Mesenchymal stem cell (in vitro differentiated cells and primary cell): ENCODE data around the gene HSDL1.
A peak's percentile ranks its signal among the peaks of the same experiment; 100 is the strongest.
"Not testable (repeated sequence)": the region's sequence is repeated elsewhere in the genome, so short reads cannot be mapped to it uniquely, and the experiment has no call there.

ENCODE experiments used
- DNase-seq: peaks from one replicate; pipeline ENCODE4 v3.0.0-alpha.2; 2013
- H2AFZ ChIP-seq: one replicate; pipeline ENCODE4 v1.6.1; 2013; ENCODE audit warnings: low read depth, mild to moderate bottlenecking, control low read depth, inconsistent platforms, low read length, moderate library complexity
- H2AK5ac ChIP-seq: 2 replicates; pipeline ENCODE4 v1.6.1; 2013; ENCODE audit warnings: low read length, moderate library complexity, mild to moderate bottlenecking, inconsistent platforms; ENCODE audit not compliant: severe bottlenecking
- H2BK120ac ChIP-seq: one replicate; pipeline ENCODE4 v1.6.1; 2013; ENCODE audit warnings: low read depth, mild to moderate bottlenecking, inconsistent platforms, low read length, moderate library complexity
- H2BK12ac ChIP-seq, 2 experiments: one replicate each; pipeline ENCODE4 v1.6.1; 2013; ENCODE audit warnings: inconsistent platforms in 2 of 2, low read length in 2 of 2, mild to moderate bottlenecking in 2 of 2, moderate library complexity in 2 of 2, control low read depth in 1 of 2
- H2BK15ac ChIP-seq: one replicate; pipeline ENCODE4 v1.6.1; 2013; ENCODE audit warnings: mild to moderate bottlenecking, low read depth, inconsistent platforms; ENCODE audit not compliant: poor library complexity, severe bottlenecking
- H2BK5ac ChIP-seq: 2 replicates; pipeline ENCODE4 v1.6.1; 2013; ENCODE audit warnings: low read depth, mild to moderate bottlenecking, low read length, control low read depth, inconsistent platforms; ENCODE audit not compliant: poor library complexity, severe bottlenecking
- H3K14ac ChIP-seq, 2 experiments: one replicate each; pipeline ENCODE4 v1.6.1; 2013; ENCODE audit warnings: inconsistent platforms in 2 of 2, low read length in 2 of 2, control low read depth in 1 of 2, mild to moderate bottlenecking in 1 of 2, moderate library complexity in 1 of 2
- H3K18ac ChIP-seq, 2 experiments: one replicate each; pipeline ENCODE4 v1.6.1; 2013; ENCODE audit warnings: inconsistent platforms in 2 of 2, low read length in 2 of 2, control low read depth in 1 of 2, low read depth in 1 of 2, mild to moderate bottlenecking in 1 of 2
- H3K23ac ChIP-seq, 2 experiments: one replicate each; pipeline ENCODE4 v1.6.1; 2013; ENCODE audit warnings: inconsistent platforms in 2 of 2, low read length in 2 of 2, mild to moderate bottlenecking in 2 of 2, moderate library complexity in 2 of 2, control low read depth in 1 of 2
- H3K27ac ChIP-seq: 2 replicates; pipeline ENCODE4 v1.5.1; 2013; ENCODE audit warnings: mild to moderate bottlenecking, moderate library complexity, low read length, control low read depth, inconsistent platforms; ENCODE audit not compliant: poor library complexity, severe bottlenecking
- H3K27me3 ChIP-seq, 2 experiments: 2 replicates each; pipeline versions ENCODE4 v1.6.1 to v1.7.0; 2013; ENCODE audit warnings: low read length in 2 of 2, mild to moderate bottlenecking in 2 of 2, moderate library complexity in 2 of 2, control low read depth in 1 of 2, inconsistent platforms in 1 of 2; ENCODE audit not compliant: control insufficient read depth in 1 of 2, insufficient read depth in 1 of 2
- H3K36me3 ChIP-seq, 2 experiments: 2 replicates each; pipeline versions ENCODE4 v1.6.1 to v1.7.0; 2013; ENCODE audit warnings: low read length in 2 of 2, control low read depth in 1 of 2, inconsistent platforms in 1 of 2, low read depth in 1 of 2, mild to moderate bottlenecking in 1 of 2; ENCODE audit not compliant: insufficient read depth in 2 of 2, control insufficient read depth in 1 of 2
- H3K4ac ChIP-seq, 2 experiments: one replicate each; pipeline ENCODE4 v1.6.1; 2013; ENCODE audit warnings: inconsistent platforms in 2 of 2, low read length in 2 of 2, mild to moderate bottlenecking in 2 of 2, moderate library complexity in 2 of 2, control low read depth in 1 of 2, low read depth in 1 of 2
- H3K4me1 ChIP-seq: 2 replicates; pipeline ENCODE4 v1.6.1; 2013; ENCODE audit warnings: low read depth, low read length, control low read depth; ENCODE audit not compliant: control insufficient read depth, insufficient read depth
- H3K4me2 ChIP-seq: 2 replicates; pipeline ENCODE4 v1.6.1; 2013; ENCODE audit warnings: low read length, mild to moderate bottlenecking, inconsistent platforms; ENCODE audit not compliant: poor library complexity, severe bottlenecking
- H3K4me3 ChIP-seq, 2 experiments: 2 replicates each; pipeline versions ENCODE4 v1.5.1 to v1.7.0; 2013; ENCODE audit warnings: low read length in 2 of 2, mild to moderate bottlenecking in 2 of 2, control low read depth in 1 of 2, low read depth in 1 of 2; ENCODE audit not compliant: insufficient read depth in 1 of 2
- H3K79me1 ChIP-seq: replicated peaks from 2 replicates; pipeline ENCODE4 v1.6.1; 2013; ENCODE audit warnings: mild to moderate bottlenecking, control low read depth, low read length, inconsistent platforms; ENCODE audit not compliant: poor library complexity, severe bottlenecking
- H3K9ac ChIP-seq: 2 replicates; pipeline ENCODE4 v1.7.0; 2013; ENCODE audit warnings: mild to moderate bottlenecking, low read length, moderate library complexity
- H3K9me3 ChIP-seq: 2 replicates; pipeline ENCODE4 v1.7.0; 2013; ENCODE audit warnings: mild to moderate bottlenecking, low read length; ENCODE audit not compliant: control insufficient read depth
- H4K8ac ChIP-seq: one replicate; pipeline ENCODE4 v1.6.1; 2013; ENCODE audit warnings: inconsistent platforms, mild to moderate bottlenecking, low read length, moderate library complexity
- H4K91ac ChIP-seq: one replicate; pipeline ENCODE4 v1.6.1; 2013; ENCODE audit warnings: mild to moderate bottlenecking, low read length, inconsistent platforms
- WGBS: methylation state at CpG from one replicate; pipeline ENCODE4 v1.1.7; 2013; ENCODE audit warnings: mixed read lengths; 5-methylcytosine and 5-hydroxymethylcytosine counted together

Gene HSDL1

GRCh38 chr16:84118315-84118714 is 26.7 kb downstream of the HSDL1 start:
- H2BK5ac ChIP-seq, H3K79me1 ChIP-seq, H2BK120ac ChIP-seq, H3K4ac ChIP-seq, H4K91ac ChIP-seq, H3K23ac ChIP-seq, H3K18ac ChIP-seq, H3K4me1 ChIP-seq, H2AK5ac ChIP-seq, H3K27me3 ChIP-seq, H3K27ac ChIP-seq, H3K9ac ChIP-seq, H3K9me3 ChIP-seq, H3K4me3 ChIP-seq, H2BK15ac ChIP-seq, H3K4me2 ChIP-seq, H2BK12ac ChIP-seq, H3K14ac ChIP-seq, H2AFZ ChIP-seq, DNase-seq, H4K8ac ChIP-seq: not testable (repeated sequence)
- peaks cover 15 to 22% of the 10 kb centered on the region in 2 experiments for H3K36me3 ChIP-seq
- 99% methylated on average over 4 of the region's 5 CpGs for WGBS

- Histone ChIP-seq H3K23ac (no peak overlapping the region), H4K91ac (peak overlapping the region; percentile 87), H3K27ac (no peak overlapping the region), H3K4me1 (peaks cover 8% of the 10 kb centered on the region), H3K14ac (peak overlapping the region in 1 of 2 experiments; percentile 93), H2BK15ac (no peak overlapping the region), H2BK12ac (no peak overlapping the region), H2BK120ac (no peak overlapping the region), H2AFZ (peak overlapping the region; percentile 33), H3K4me2 (peak overlapping the region; percentile 87), H3K9ac (peak overlapping the region; percentile 99), H3K9me3 (no peaks in the 10 kb centered on the region), H3K4ac (peak overlapping the region; percentile 66 to 82), H3K36me3 (peaks cover 12 to 14% of the 10 kb centered on the region in 2 experiments), H3K18ac (peak overlapping the region; percentile 96 to 99), H3K79me1 (peaks cover 4% of the 10 kb centered on the region), H3K4me3 (peak overlapping the region; percentile 92 to 97), H3K27me3 (no peaks in the 10 kb centered on the region), H4K8ac (peak overlapping the region; percentile 89), H2BK5ac (no peak overlapping the region), H2AK5ac (no peak overlapping the region)
- no peak for DNase-seq
- WGBS: 11% methylated on average over 10 of the region's 12 CpGs
Measured at GRCh38 chr16:84117494-84117843, 27.5 kb downstream of the HSDL1 start.

- Histone ChIP-seq H2BK12ac (no peak within 1 kb of the TSS), H3K36me3 (peaks cover 10% of the 10 kb centered on the region in 2 experiments), H2AFZ (peak within 1 kb of the TSS; percentile 55), H3K9ac (peak within 1 kb of the TSS; percentile 99), H2AK5ac (no peak within 1 kb of the TSS), H4K91ac (peak within 1 kb of the TSS; percentile 87), H3K18ac (peak within 1 kb of the TSS; percentile 96 to 99), H3K27ac (peak within 1 kb of the TSS; percentile 79), H3K14ac (peak within 1 kb of the TSS in 1 of 2 experiments; percentile 93), H2BK5ac (peak within 1 kb of the TSS; percentile 79), H3K79me1 (peaks cover 4% of the 10 kb centered on the region), H3K23ac (peak within 1 kb of the TSS in 1 of 2 experiments; percentile 34), H2BK15ac (peak within 1 kb of the TSS; percentile 82), H4K8ac (peak within 1 kb of the TSS; percentile 89), H3K9me3 (no peaks in the 10 kb centered on the region), H3K4me2 (peak within 1 kb of the TSS; percentile 87), H3K4me1 (peaks cover 8% of the 10 kb centered on the region), H3K27me3 (no peaks in the 10 kb centered on the region), H2BK120ac (peak within 1 kb of the TSS; percentile 91), H3K4me3 (peak within 1 kb of the TSS; percentile 92 to 97), H3K4ac (peak within 1 kb of the TSS; percentile 66 to 89)
- under 1% methylated on average over 94 of the region's 94 CpGs for WGBS
- DNase-seq: peak; percentile 98
Measured at GRCh38 chr16:84116720-84117493, 28.1 kb downstream of the HSDL1 start, which contains the start of gene MBTPS1. Gene MBTPS1, minus strand, starts transcription at chr16:84116942. Its CDS starts 15,159 bp downstream, at chr16:84101783.

- under 1% methylated on average over 56 of the region's 57 CpGs for WGBS
- peaks cover 8% of the 10 kb centered on the region for H3K4me1 ChIP-seq
- H3K14ac ChIP-seq: peak overlapping the region in 1 of 2 experiments; percentile 58
- peak overlapping the region; percentile 91 for H2BK120ac ChIP-seq
- no peaks in the 10 kb centered on the region for H3K9me3 ChIP-seq
- H3K36me3 ChIP-seq: peaks cover 6 to 9% of the 10 kb centered on the region in 2 experiments
- peaks cover 6% of the 10 kb centered on the region for H3K79me1 ChIP-seq
- H2BK15ac ChIP-seq: no peak overlapping the region
- no peaks in the 10 kb centered on the region for H3K27me3 ChIP-seq
- peak overlapping the region; percentile 79 for H2BK5ac ChIP-seq
- peak overlapping the region; percentile 67 for H3K27ac ChIP-seq
- peak overlapping the region; percentile 87 for H4K8ac ChIP-seq
- peak overlapping the region in 1 of 2 experiments; percentile 89 for H3K4ac ChIP-seq
- H2BK12ac ChIP-seq: no peak overlapping the region
- H3K18ac ChIP-seq: peak overlapping the region in 1 of 2 experiments; percentile 54
- no peak overlapping the region for H3K23ac ChIP-seq
- H4K91ac ChIP-seq: no peak overlapping the region
- no peak overlapping the region for H2AK5ac ChIP-seq
- H3K9ac ChIP-seq: peak overlapping the region; percentile 99
- peak overlapping the region; percentile 55 for H2AFZ ChIP-seq
- peak overlapping the region; percentile 92 to 97 for H3K4me3 ChIP-seq
- peak overlapping the region; percentile 75 for H3K4me2 ChIP-seq
- DNase-seq: peak; percentile 49
Measured at GRCh38 chr16:84115919-84116719, 28.9 kb downstream of the HSDL1 start.
